Loucy (cell line): ENCODE data around the gene SPAG9.
A peak's percentile ranks its signal among the peaks of the same experiment; 100 is the strongest.

ENCODE experiments used
- H2AFZ ChIP-seq: fragments of 200-600 bp; sonication (generic); 2 replicates; pipeline ENCODE4 v1.6.0; 2016; ENCODE audit warnings: antibody characterized with exemption, mild to moderate bottlenecking, low read length, moderate library complexity
- H3F3A ChIP-seq: fragments of 200-600 bp; 2 replicates; pipeline ENCODE4 v1.6.0; 2016; ENCODE audit warnings: antibody characterized with exemption, low read depth, mild to moderate bottlenecking
- H3K27me3 ChIP-seq: fragments of 200-600 bp; sonication (generic); 2 replicates; pipeline ENCODE4 v1.6.1; 2014; ENCODE audit warnings: low read length, mild to moderate bottlenecking; ENCODE audit not compliant: insufficient read depth, poor library complexity, severe bottlenecking
- H3K36me3 ChIP-seq: fragments of 200-600 bp; sonication (generic); 2 replicates; pipeline ENCODE4 v1.6.1; 2016; ENCODE audit warnings: low read length; ENCODE audit not compliant: insufficient read depth
- H3K4me1 ChIP-seq: fragments of 200-600 bp; sonication (generic); 2 replicates; pipeline ENCODE4 v1.5.1; 2014; ENCODE audit warnings: low read length, mild to moderate bottlenecking; ENCODE audit not compliant: insufficient read depth, poor library complexity, severe bottlenecking
- H3K4me2 ChIP-seq: fragments of 200-600 bp; sonication (generic); 2 replicates; pipeline ENCODE4 v1.6.0; 2014; ENCODE audit warnings: antibody characterized with exemption, low read length, low read depth, mild to moderate bottlenecking; ENCODE audit not compliant: poor library complexity, severe bottlenecking
- H3K4me3 ChIP-seq: fragments of 200-600 bp; sonication (generic); 2 replicates; pipeline ENCODE4 v1.5.1; 2014; ENCODE audit warnings: low read length, mild to moderate bottlenecking, mixed read lengths; ENCODE audit not compliant: poor library complexity, severe bottlenecking
- H3K79me2 ChIP-seq: fragments of 200-600 bp; sonication (generic); 2 replicates; pipeline ENCODE4 v1.6.1; 2014; ENCODE audit warnings: low read length; ENCODE audit not compliant: insufficient read depth
- H3K9ac ChIP-seq: fragments of 200-600 bp; sonication (generic); 2 replicates; pipeline ENCODE4 v1.6.0; 2014; ENCODE audit warnings: mild to moderate bottlenecking, low read depth, low read length, moderate library complexity; ENCODE audit not compliant: poor library complexity, severe bottlenecking
- H3K9me2 ChIP-seq: fragments of 200-600 bp; sonication (generic); replicated peaks from 2 replicates; pipeline ENCODE4 v1.6.1; 2016; ENCODE audit warnings: low read depth, low read length, mixed read lengths
- H3K9me3 ChIP-seq: fragments of 200-600 bp; sonication (generic); 2 replicates; pipeline ENCODE4 v1.6.1; 2014; ENCODE audit warnings: mild to moderate bottlenecking, antibody characterized with exemption, low read length, low read depth; ENCODE audit not compliant: insufficient read depth
- H4K20me1 ChIP-seq: fragments of 200-600 bp; sonication (generic); 2 replicates; pipeline ENCODE4 v1.6.0; 2014; ENCODE audit warnings: antibody characterized with exemption, low read length, mild to moderate bottlenecking; ENCODE audit not compliant: insufficient read depth, poor library complexity, severe bottlenecking
- EZH2phosphoT487 ChIP-seq: fragments of 200-600 bp; IDR thresholded peaks from 2 replicates; pipeline ENCODE4 v1.6.1; 2018; ENCODE audit warnings: antibody characterized with exemption, mild to moderate bottlenecking, moderate library complexity, borderline replicate concordance
- TF ChIP-seq, protein P1 (sequence below): fragments of 200-600 bp; sonication (generic); conservative IDR thresholded peaks from 2 replicates; pipeline ENCODE4 v1.5.1; 2014; ENCODE audit warnings: mild to moderate bottlenecking, antibody characterized with exemption, low read length

Gene SPAG9, protein sequence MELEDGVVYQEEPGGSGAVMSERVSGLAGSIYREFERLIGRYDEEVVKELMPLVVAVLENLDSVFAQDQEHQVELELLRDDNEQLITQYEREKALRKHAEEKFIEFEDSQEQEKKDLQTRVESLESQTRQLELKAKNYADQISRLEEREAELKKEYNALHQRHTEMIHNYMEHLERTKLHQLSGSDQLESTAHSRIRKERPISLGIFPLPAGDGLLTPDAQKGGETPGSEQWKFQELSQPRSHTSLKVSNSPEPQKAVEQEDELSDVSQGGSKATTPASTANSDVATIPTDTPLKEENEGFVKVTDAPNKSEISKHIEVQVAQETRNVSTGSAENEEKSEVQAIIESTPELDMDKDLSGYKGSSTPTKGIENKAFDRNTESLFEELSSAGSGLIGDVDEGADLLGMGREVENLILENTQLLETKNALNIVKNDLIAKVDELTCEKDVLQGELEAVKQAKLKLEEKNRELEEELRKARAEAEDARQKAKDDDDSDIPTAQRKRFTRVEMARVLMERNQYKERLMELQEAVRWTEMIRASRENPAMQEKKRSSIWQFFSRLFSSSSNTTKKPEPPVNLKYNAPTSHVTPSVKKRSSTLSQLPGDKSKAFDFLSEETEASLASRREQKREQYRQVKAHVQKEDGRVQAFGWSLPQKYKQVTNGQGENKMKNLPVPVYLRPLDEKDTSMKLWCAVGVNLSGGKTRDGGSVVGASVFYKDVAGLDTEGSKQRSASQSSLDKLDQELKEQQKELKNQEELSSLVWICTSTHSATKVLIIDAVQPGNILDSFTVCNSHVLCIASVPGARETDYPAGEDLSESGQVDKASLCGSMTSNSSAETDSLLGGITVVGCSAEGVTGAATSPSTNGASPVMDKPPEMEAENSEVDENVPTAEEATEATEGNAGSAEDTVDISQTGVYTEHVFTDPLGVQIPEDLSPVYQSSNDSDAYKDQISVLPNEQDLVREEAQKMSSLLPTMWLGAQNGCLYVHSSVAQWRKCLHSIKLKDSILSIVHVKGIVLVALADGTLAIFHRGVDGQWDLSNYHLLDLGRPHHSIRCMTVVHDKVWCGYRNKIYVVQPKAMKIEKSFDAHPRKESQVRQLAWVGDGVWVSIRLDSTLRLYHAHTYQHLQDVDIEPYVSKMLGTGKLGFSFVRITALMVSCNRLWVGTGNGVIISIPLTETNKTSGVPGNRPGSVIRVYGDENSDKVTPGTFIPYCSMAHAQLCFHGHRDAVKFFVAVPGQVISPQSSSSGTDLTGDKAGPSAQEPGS (N-terminal part only)

DNA sequence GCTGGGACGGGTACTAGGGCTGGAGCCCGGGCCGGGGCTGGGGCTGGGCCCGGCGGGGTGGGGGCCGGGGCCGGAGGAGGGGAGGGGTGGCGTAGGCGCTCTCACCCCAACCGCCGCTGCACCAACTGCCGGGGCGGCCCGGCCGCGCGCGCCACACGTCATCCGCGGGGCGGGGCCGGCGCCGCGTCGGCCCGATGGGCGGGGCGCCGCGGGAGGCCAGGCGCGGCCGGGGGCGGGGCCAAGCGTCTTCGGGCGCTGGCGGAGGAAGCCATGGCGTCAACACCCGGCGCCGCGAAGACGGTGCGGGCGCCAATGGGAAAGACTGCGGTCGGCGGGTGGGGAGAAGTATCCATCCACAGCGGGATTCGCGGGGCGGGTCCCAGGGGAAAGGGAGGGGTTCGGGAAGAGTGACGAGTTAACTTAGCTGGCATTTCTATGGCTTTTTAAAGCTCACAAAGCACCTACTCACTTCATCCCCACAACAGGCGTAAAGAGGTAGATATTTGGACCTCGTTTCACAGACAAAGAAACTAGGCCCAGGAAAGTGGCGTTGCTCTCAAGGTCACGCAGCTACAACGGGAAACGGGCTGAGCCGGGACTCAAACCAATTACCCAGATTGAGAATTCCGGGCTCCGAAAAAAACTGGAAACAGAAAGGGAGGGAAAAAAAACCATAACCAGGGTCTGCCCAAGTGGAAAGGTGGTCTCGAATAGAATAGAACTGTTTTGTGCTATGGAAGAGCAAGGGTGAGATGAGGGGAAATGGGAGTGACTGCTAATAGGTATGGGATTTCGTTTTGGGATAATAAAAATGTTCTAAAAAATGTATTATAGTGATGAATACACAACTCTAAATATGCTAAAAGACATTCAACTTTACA lies at the start of gene SPAG9:
Gene SPAG9 (minus strand): TSS at position 130 of the 881 bp plus-strand sequence. CDS start 212 bp downstream, outside the sequence.
- TF ChIP-seq, protein P1, sequence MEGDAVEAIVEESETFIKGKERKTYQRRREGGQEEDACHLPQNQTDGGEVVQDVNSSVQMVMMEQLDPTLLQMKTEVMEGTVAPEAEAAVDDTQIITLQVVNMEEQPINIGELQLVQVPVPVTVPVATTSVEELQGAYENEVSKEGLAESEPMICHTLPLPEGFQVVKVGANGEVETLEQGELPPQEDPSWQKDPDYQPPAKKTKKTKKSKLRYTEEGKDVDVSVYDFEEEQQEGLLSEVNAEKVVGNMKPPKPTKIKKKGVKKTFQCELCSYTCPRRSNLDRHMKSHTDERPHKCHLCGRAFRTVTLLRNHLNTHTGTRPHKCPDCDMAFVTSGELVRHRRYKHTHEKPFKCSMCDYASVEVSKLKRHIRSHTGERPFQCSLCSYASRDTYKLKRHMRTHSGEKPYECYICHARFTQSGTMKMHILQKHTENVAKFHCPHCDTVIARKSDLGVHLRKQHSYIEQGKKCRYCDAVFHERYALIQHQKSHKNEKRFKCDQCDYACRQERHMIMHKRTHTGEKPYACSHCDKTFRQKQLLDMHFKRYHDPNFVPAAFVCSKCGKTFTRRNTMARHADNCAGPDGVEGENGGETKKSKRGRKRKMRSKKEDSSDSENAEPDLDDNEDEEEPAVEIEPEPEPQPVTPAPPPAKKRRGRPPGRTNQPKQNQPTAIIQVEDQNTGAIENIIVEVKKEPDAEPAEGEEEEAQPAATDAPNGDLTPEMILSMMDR, result no peak
- TF ChIP-seq EZH2phosphoT487, result no peak
- Histone ChIP-seq H4K20me1 (peaks cover 39% of the 10 kb centered on the region), H3F3A (no peaks in the 10 kb centered on the region; the same call in 1 of the 2 replicates), H3K27me3 (no peaks in the 10 kb centered on the region), H2AFZ (peak within 1 kb of the TSS; percentile 97), H3K9ac (peak within 1 kb of the TSS; percentile 93), H3K9me2 (no peaks in the 10 kb centered on the region), H3K4me3 (peak within 1 kb of the TSS; percentile 98), H3K4me2 (peak within 1 kb of the TSS; percentile 98), H3K36me3 (no peaks in the 10 kb centered on the region), H3K79me2 (peaks cover 46% of the 10 kb centered on the region), H3K9me3 (no peaks in the 10 kb centered on the region), H3K4me1 (peaks cover 40% of the 10 kb centered on the region)

DNA sequence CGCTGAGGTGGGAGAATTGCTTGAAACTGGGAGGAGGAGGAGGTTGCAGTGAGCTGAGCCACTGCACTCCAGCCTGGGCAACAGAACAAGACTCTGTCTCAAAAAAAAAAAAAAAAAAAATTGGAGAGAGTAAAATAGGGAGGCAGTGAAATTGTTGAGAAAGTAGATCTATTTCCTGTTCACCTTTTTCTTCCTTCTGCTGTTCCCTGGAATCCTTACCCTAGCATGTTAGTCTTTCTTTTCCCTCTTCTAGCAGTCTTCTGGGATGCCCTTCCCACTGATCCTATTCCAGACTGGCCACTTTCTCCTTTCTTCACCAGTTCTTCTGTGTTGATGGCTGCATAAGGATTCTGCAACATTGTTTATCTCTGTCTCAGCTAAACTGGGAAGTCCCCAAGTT lies 48.7 kb upstream of the SPAG9 start:
- Histone ChIP-seq H4K20me1 (peaks cover 13% of the 10 kb centered on the region), H3K79me2 (peaks cover 36% of the 10 kb centered on the region), H3K27me3 (no peaks in the 10 kb centered on the region), H3K9ac (peak overlapping the region; percentile 21), H3K9me2 (no peaks in the 10 kb centered on the region), H2AFZ (no peak overlapping the region), H3K4me1 (peaks cover 27% of the 10 kb centered on the region), H3K9me3 (no peaks in the 10 kb centered on the region), H3K4me2 (peak overlapping the region; percentile 8), H3F3A (peaks cover 3% of the 10 kb centered on the region; the same call in 1 of the 2 replicates), H3K36me3 (peaks cover 20% of the 10 kb centered on the region; the same call in 1 of the 2 replicates), H3K4me3 (no peak overlapping the region)
- TF ChIP-seq, protein P1, result no peak
- no peak for TF ChIP-seq EZH2phosphoT487
